ENCODE measurements around the gene B3GAT2. TPM values are rescaled to one million over a fixed set of nuclear protein-coding genes. Genes with fewer than 3 reads are reported as not detected.

B3GAT2 gene, protein sequence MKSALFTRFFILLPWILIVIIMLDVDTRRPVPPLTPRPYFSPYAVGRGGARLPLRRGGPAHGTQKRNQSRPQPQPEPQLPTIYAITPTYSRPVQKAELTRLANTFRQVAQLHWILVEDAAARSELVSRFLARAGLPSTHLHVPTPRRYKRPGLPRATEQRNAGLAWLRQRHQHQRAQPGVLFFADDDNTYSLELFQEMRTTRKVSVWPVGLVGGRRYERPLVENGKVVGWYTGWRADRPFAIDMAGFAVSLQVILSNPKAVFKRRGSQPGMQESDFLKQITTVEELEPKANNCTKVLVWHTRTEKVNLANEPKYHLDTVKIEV
- 15.0 TPM for total RNA-seq

DNA sequence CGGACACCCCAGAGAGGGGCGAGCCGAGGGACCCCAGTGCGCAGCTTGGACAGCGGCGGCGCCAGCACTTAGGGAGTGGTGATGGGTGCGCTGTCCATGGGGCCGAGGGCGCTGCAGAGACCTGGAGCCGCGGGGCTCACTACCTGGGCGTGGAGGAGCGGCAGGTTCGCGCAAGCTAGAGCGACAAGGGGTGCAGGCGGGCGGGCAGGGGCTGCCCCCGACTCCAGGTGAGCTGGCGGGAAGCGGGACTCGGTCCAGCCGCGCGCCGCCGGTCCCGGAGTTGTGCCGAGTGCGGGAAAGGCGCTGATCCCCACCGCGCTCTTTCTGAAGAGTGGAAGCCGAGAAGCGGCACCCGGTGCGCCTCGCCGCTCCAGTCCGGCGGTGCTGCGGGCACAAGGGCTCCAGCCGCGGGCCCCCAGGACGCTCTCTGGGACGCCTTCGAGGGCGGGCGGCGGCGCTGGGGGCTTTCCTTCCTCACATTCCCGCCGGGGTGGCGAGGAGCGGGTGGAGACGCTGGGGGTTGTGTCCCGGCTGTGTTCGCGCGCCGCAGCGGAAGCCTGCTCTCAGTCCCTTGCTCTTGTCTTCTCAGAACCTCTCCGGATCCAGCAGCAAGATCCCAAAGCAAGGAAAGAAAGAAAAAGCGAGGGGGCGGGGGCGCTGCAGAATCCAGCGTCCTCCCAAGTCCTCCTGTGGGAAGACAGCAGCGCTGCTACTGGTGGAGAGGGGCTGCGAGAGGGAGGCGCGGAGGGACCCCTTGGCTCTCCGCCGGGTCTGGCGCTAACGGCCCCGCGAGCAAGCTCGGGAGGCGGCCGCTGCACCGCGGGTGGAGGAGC, at the start of gene B3GAT2:
Gene B3GAT2 (minus strand): TSS at position 610 of the 833 bp plus-strand sequence. CDS start 631 bp downstream, outside the sequence.

